ENCODE data around the gene TEAD1.

DNA sequence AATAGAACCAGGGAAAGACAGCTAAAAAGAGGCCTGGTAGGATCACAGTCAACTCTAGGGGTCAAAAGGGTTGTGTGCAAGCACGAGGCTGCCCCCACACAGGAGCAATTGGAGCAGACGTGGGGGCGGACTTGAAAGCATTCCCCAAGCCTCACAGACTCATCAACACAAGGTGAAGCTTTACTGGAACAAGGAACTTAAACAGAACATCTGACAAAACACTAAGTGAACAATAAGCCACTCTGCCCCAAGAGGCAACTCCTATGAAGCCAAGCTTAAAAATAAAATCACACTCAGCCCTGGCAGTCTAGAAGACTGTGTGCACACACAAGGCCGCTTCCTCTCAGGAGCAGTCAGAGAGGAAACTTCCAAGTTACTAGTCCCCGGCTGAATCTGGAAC lies 32.2 kb upstream of the TEAD1 start:
- TF ChIP-seq, protein P1, sequence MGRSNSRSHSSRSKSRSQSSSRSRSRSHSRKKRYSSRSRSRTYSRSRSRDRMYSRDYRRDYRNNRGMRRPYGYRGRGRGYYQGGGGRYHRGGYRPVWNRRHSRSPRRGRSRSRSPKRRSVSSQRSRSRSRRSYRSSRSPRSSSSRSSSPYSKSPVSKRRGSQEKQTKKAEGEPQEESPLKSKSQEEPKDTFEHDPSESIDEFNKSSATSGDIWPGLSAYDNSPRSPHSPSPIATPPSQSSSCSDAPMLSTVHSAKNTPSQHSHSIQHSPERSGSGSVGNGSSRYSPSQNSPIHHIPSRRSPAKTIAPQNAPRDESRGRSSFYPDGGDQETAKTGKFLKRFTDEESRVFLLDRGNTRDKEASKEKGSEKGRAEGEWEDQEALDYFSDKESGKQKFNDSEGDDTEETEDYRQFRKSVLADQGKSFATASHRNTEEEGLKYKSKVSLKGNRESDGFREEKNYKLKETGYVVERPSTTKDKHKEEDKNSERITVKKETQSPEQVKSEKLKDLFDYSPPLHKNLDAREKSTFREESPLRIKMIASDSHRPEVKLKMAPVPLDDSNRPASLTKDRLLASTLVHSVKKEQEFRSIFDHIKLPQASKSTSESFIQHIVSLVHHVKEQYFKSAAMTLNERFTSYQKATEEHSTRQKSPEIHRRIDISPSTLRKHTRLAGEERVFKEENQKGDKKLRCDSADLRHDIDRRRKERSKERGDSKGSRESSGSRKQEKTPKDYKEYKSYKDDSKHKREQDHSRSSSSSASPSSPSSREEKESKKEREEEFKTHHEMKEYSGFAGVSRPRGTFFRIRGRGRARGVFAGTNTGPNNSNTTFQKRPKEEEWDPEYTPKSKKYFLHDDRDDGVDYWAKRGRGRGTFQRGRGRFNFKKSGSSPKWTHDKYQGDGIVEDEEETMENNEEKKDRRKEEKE (IDR thresholded peaks at IDR 0.05; ENCODE audit: borderline replicate concordance in 1 of 2, control insufficient read depth in 1 of 2, low read depth in 2 of 2, low read length in 1 of 2) = no peak
- TF ChIP-seq TCF7L2 (IDR thresholded peaks at IDR 0.05; ENCODE audit: low read depth, low read length) = no peak
- no peak for TF ChIP-seq ZNF707 (CRISPR knock-in tag; conservative IDR thresholded peaks at IDR 0.05)
- no peak for TF ChIP-seq POLR2A (conservative IDR thresholded peaks at IDR 0.05)
- no peak for TF ChIP-seq NRF1 (conservative IDR thresholded peaks at IDR 0.05 in 1 of 2, IDR thresholded peaks at IDR 0.05 in 1 of 2)
- TF ChIP-seq CTBP1 (IDR thresholded peaks at IDR 0.05; ENCODE audit: borderline replicate concordance) = no peak
- TF ChIP-seq, protein P2, sequence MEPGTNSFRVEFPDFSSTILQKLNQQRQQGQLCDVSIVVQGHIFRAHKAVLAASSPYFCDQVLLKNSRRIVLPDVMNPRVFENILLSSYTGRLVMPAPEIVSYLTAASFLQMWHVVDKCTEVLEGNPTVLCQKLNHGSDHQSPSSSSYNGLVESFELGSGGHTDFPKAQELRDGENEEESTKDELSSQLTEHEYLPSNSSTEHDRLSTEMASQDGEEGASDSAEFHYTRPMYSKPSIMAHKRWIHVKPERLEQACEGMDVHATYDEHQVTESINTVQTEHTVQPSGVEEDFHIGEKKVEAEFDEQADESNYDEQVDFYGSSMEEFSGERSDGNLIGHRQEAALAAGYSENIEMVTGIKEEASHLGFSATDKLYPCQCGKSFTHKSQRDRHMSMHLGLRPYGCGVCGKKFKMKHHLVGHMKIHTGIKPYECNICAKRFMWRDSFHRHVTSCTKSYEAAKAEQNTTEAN (CRISPR knock-in tag; IDR thresholded peaks at IDR 0.05) = no peak
- TF ChIP-seq, protein P3, sequence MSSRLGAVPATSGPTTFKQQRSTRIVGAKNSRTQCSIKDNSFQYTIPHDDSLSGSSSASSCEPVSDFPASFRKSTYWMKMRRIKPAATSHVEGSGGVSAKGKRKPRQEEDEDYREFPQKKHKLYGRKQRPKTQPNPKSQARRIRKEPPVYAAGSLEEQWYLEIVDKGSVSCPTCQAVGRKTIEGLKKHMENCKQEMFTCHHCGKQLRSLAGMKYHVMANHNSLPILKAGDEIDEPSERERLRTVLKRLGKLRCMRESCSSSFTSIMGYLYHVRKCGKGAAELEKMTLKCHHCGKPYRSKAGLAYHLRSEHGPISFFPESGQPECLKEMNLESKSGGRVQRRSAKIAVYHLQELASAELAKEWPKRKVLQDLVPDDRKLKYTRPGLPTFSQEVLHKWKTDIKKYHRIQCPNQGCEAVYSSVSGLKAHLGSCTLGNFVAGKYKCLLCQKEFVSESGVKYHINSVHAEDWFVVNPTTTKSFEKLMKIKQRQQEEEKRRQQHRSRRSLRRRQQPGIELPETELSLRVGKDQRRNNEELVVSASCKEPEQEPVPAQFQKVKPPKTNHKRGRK (tag; IDR thresholded peaks at IDR 0.05) = no peak
